NT2/D1 (cell line): ENCODE measurements around the gene LIN28B.

Source experiments
- DNase-seq: peaks from one replicate; pipeline ENCODE4 v3.0.0-alpha.2; 2011; ENCODE audit warnings: low read depth, low spot score
- H3K27me3 ChIP-seq: 2 replicates; pipeline ENCODE4 v1.6.0; 2011; ENCODE audit warnings: mild to moderate bottlenecking; ENCODE audit not compliant: insufficient read length, insufficient read depth
- H3K36me3 ChIP-seq: 2 replicates; pipeline ENCODE4 v1.6.1; 2011; ENCODE audit warnings: mild to moderate bottlenecking, low read length, mixed read lengths; ENCODE audit not compliant: insufficient read depth, insufficient read length
- H3K4me1 ChIP-seq: 2 replicates; pipeline ENCODE4 v1.5.1; 2011; ENCODE audit not compliant: insufficient read depth, insufficient read length
- H3K4me3 ChIP-seq: 2 replicates; pipeline ENCODE4 v1.5.1; 2011; ENCODE audit warnings: low read depth; ENCODE audit not compliant: insufficient read length
- H3K9ac ChIP-seq: 2 replicates; pipeline ENCODE4 v1.6.0; 2011; ENCODE audit warnings: low read depth; ENCODE audit not compliant: insufficient read length
- H3K9me3 ChIP-seq: 2 replicates; pipeline ENCODE4 v1.5.1; 2011; ENCODE audit warnings: mild to moderate bottlenecking, low read length; ENCODE audit not compliant: insufficient read depth
- SUZ12 ChIP-seq: IDR thresholded peaks from 2 replicates; pipeline ENCODE4 v1.6.1; 2011; ENCODE audit not compliant: insufficient read length, insufficient read depth; ENCODE audit errors: extremely low read depth
- YY1 ChIP-seq: IDR thresholded peaks from 2 replicates; pipeline ENCODE4 v1.6.1; 2011; ENCODE audit not compliant: insufficient read length, insufficient read depth
- ZNF274 ChIP-seq: IDR thresholded peaks from 2 replicates; pipeline ENCODE4 v1.6.1; 2011; ENCODE audit warnings: mild to moderate bottlenecking, low read depth, low read length

The LIN28B gene

GRCh38 chr6:104958178-104959025 is 1.5 kb downstream of the LIN28B start:
- no peak for DNase-seq
- peaks cover 6% of the 10 kb centered on the region for H3K36me3 ChIP-seq
- H3K27me3 ChIP-seq: no peaks in the 10 kb centered on the region
- H3K4me1 ChIP-seq: no peaks in the 10 kb centered on the region
- H3K9me3 ChIP-seq: no peaks in the 10 kb centered on the region
- peak overlapping the region; percentile 69 for H3K9ac ChIP-seq
- H3K4me3 ChIP-seq: peak overlapping the region; percentile 67
- no peak for TF ChIP-seq ZNF274
- TF ChIP-seq SUZ12: no peak
- TF ChIP-seq YY1: no peak

GRCh38 chr6:104959026-104959858 is 2.3 kb downstream of the LIN28B start:
- no peak for DNase-seq
- peak overlapping the region; percentile 69 for H3K9ac ChIP-seq
- peaks cover 6% of the 10 kb centered on the region for H3K36me3 ChIP-seq
- H3K4me3 ChIP-seq: peak overlapping the region; percentile 67
- H3K9me3 ChIP-seq: no peaks in the 10 kb centered on the region
- H3K4me1 ChIP-seq: no peaks in the 10 kb centered on the region
- TF ChIP-seq ZNF274 (no peak), YY1 (no peak), SUZ12 (no peak)
- no peaks in the 10 kb centered on the region for H3K27me3 ChIP-seq

DNA sequence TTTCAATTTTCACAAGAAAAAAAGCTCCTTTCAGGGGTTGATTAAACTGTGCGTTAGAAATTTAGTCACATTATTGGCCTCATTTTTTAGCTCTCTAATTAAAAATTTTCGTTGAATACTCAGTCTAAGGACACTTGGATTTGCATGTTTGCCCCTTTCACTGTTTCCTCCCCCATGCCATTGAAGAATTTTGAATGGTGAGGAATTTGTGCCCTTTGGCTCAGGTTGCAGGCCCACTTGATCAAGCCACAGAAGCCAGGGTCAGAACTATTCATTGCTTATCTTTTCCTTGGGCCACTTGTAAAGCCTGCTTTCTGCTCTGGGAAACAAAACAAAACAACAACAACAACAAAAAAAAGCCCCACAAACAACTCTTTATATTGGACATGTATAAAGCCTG is 12.2 kb downstream of the LIN28B start:
- no peak overlapping the region for H3K4me3 ChIP-seq
- no peak overlapping the region for H3K9ac ChIP-seq
- no peak for DNase-seq
- no peaks in the 10 kb centered on the region for H3K27me3 ChIP-seq
- TF ChIP-seq ZNF274: no peak
- TF ChIP-seq SUZ12: no peak
- no peak for TF ChIP-seq YY1
- no peaks in the 10 kb centered on the region for H3K9me3 ChIP-seq
- no peaks in the 10 kb centered on the region for H3K36me3 ChIP-seq
- H3K4me1 ChIP-seq: peaks cover 2% of the 10 kb centered on the region

DNA sequence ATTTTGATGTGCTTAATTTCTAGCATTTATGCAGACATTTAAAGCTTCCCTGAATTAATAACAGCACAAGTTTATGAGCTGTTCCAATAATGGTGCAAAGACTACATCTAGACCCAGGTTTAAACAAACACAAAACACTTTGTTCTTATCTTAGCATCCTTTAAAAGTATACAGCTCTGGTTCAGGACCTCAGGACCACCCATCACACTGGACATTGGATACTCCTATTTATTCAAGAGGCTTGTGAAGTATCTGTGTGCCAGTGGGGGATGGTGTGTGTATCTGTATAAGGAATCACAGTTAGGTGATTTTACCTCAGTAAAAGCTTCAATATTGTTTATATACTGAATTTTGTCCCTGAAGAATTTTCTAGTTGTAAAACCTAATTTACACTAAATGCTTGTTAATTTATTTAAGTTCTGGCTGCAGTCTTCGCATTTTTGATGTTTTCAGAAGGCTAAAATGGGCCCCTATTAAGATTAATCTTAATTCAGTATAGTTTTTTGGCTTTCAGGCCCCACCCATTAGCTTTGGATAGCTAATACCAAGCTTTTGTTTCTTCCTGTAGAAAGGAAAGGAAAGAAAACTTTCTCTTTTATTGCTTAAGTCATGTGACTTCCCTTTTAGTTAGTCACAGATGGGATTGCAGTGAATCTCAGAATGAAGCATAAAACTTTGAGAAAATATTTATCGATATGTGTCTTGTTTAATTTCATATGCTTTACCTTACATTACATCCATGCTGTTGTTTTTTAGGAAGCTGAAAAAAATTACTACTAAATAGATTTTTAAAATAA is 13.1 kb downstream of the LIN28B start:
- TF ChIP-seq ZNF274 (no peak), SUZ12 (no peak), YY1 (no peak)
- Histone ChIP-seq H3K36me3 (no peaks in the 10 kb centered on the region), H3K4me1 (peaks cover 2% of the 10 kb centered on the region), H3K9ac (no peak overlapping the region), H3K9me3 (no peaks in the 10 kb centered on the region), H3K4me3 (no peak overlapping the region), H3K27me3 (no peaks in the 10 kb centered on the region)
- no peak for DNase-seq

DNA sequence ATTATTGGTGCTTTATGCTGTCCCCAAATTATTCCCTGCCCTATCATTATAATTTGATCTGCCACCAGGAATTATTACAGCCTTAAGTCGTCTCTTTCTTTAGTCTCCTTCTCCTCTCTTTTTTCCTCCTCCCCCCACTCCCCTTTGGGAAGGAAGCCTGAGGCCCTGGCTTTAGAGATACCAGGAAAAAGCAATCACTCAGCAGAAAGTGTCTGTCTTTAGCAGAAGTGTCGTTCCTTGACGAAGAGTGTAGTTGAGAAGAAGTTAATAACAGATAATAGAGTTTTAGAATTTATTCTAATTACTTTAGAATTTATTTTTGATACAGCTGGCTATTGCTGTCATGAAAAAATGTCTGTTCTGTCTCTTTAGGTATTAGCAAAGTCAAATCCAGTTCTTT is 16.5 kb downstream of the LIN28B start:
- TF ChIP-seq YY1: no peak
- TF ChIP-seq ZNF274: no peak
- TF ChIP-seq SUZ12: no peak
- Histone ChIP-seq H3K9me3 (no peaks in the 10 kb centered on the region), H3K4me3 (no peak overlapping the region), H3K27me3 (no peaks in the 10 kb centered on the region), H3K9ac (no peak overlapping the region), H3K4me1 (peaks cover 2% of the 10 kb centered on the region), H3K36me3 (no peaks in the 10 kb centered on the region)
- no peak for DNase-seq

DNA sequence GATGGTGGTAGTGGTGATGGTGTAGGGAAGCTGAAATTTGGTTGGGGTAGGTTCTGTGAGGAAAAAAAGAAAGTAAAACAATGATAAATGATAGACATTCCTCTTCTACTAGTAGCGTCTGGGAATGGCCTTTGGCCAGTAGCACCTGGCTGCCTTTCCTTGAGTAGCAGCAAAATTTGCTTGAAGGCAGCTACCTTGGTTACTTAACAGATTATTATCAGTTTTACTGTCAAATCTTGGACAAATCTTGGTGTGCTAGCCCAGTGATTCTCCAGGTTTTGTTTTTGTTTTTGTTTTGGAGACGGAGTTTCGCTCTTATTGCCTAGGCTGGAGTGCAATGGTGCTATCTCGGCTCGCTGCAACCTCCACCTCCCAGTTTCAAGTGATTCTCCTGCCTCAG is 26.4 kb downstream of the LIN28B start:
- no peak overlapping the region for H3K9ac ChIP-seq
- H3K4me1 ChIP-seq: no peaks in the 10 kb centered on the region
- H3K36me3 ChIP-seq: peaks cover 2% of the 10 kb centered on the region
- H3K27me3 ChIP-seq: no peaks in the 10 kb centered on the region
- DNase-seq: no peak
- TF ChIP-seq SUZ12 (no peak), YY1 (no peak), ZNF274 (no peak)
- no peaks in the 10 kb centered on the region for H3K9me3 ChIP-seq
- H3K4me3 ChIP-seq: no peak overlapping the region
